ENCODE data around the gene CAMK2B. TPM values are rescaled to one million over a fixed set of nuclear protein-coding genes. Genes with fewer than 3 reads are reported as not detected.

The CAMK2B gene
- polyA plus RNA-seq, 2 of the 4 experiments (the other 2 are of a cell fraction), result 0.17 TPM; not detected in 1

GRCh38 chr7:44292420-44292817 is 33.0 kb downstream of the CAMK2B start:
- ATAC-seq (no peak), FAIRE-seq (no peak), DNase-seq (ENCODE audit: low read depth in 1 of 2, low spot score in 1 of 2) (no peak)
- Histone ChIP-seq H3K9me3 (no peaks in the 10 kb centered on the region), H3K4me1 (no peaks in the 10 kb centered on the region), H3K27ac (no peak overlapping the region), H3K4me2 (no peak overlapping the region), H3K4me3 (no peak overlapping the region)
- WGBS (ENCODE audit: missing lambda C conversion rate), result 6% methylated on average over 1 of the region's 1 CpG
- ChIA-PET CTCF (no interaction called here), POLR2A (no interaction called here)
- TF ChIP-seq, protein P1, sequence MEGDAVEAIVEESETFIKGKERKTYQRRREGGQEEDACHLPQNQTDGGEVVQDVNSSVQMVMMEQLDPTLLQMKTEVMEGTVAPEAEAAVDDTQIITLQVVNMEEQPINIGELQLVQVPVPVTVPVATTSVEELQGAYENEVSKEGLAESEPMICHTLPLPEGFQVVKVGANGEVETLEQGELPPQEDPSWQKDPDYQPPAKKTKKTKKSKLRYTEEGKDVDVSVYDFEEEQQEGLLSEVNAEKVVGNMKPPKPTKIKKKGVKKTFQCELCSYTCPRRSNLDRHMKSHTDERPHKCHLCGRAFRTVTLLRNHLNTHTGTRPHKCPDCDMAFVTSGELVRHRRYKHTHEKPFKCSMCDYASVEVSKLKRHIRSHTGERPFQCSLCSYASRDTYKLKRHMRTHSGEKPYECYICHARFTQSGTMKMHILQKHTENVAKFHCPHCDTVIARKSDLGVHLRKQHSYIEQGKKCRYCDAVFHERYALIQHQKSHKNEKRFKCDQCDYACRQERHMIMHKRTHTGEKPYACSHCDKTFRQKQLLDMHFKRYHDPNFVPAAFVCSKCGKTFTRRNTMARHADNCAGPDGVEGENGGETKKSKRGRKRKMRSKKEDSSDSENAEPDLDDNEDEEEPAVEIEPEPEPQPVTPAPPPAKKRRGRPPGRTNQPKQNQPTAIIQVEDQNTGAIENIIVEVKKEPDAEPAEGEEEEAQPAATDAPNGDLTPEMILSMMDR (IDR thresholded peaks at IDR 0.05), result no peak
- TF ChIP-seq BCL3 (IDR thresholded peaks at IDR 0.05) (no peak), CEBPB (IDR thresholded peaks at IDR 0.05) (no peak), HDAC2 (IDR thresholded peaks at IDR 0.05) (no peak), ZSCAN20 (CRISPR knock-in tag; IDR thresholded peaks at IDR 0.05) (no peak), GATA3 (IDR thresholded peaks at IDR 0.05; ENCODE audit: borderline replicate concordance) (no peak), FOXS1 (CRISPR knock-in tag; IDR thresholded peaks at IDR 0.05) (no peak)

DNA sequence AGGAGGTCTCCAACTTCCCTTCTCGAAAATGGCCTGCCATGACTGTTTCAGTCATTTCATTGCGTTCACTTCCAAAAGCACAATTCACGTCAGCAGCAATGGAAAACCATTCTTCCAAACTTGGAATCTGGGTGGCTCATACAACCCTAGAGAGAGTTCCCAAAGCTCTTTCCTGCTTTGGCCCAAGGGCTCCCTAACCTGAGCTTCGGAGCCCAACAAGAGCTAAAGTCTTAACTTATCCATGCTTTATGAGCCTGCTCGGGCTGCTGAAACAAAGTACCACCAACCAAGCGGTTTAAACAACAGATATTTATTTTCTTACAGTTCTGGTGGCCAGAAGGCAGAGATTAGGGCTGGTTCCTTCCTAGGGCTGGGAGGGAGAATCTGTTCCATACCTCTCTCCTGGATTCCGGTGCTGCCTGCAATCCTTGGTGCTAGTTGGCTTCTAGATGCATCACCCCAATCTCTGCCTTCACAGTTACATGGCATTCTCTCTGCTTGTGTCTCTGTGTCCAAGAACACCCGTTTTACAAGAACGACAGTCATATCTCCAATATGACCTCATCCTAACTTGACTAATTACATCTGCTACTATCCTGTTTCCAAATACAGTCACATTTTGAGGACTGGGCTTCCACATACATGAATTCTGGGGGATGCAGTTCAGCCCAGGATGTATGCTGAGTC is 33.5 kb downstream of the CAMK2B start:
- FAIRE-seq (no peak), ATAC-seq (no peak), DNase-seq (ENCODE audit: low read depth in 1 of 2, low spot score in 1 of 2) (no peak)
- TF ChIP-seq, protein P2, sequence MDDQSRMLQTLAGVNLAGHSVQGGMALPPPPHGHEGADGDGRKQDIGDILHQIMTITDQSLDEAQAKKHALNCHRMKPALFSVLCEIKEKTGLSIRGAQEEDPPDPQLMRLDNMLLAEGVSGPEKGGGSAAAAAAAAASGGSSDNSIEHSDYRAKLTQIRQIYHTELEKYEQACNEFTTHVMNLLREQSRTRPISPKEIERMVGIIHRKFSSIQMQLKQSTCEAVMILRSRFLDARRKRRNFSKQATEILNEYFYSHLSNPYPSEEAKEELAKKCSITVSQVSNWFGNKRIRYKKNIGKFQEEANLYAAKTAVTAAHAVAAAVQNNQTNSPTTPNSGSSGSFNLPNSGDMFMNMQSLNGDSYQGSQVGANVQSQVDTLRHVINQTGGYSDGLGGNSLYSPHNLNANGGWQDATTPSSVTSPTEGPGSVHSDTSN (IDR thresholded peaks at IDR 0.05), result no peak
- TF ChIP-seq JUN (IDR thresholded peaks at IDR 0.05) (no peak), POLR2A (IDR thresholded peaks at IDR 0.05; ENCODE audit: low read length) (no peak), ZSCAN20 (CRISPR knock-in tag; IDR thresholded peaks at IDR 0.05) (no peak), HES2 (IDR thresholded peaks at IDR 0.05) (no peak), CHD4 (IDR thresholded peaks at IDR 0.05; ENCODE audit: borderline replicate concordance) (no peak), FOXS1 (CRISPR knock-in tag; IDR thresholded peaks at IDR 0.05) (no peak), MAZ (IDR thresholded peaks at IDR 0.05; ENCODE audit: borderline replicate concordance, low read depth, low read length) (no peak), EHMT2 (IDR thresholded peaks at IDR 0.05; ENCODE audit: low read depth) (no peak), MAX (IDR thresholded peaks at IDR 0.05) (no peak), RARB (CRISPR knock-in tag; IDR thresholded peaks at IDR 0.05) (no peak)
- TF ChIP-seq, protein P3, sequence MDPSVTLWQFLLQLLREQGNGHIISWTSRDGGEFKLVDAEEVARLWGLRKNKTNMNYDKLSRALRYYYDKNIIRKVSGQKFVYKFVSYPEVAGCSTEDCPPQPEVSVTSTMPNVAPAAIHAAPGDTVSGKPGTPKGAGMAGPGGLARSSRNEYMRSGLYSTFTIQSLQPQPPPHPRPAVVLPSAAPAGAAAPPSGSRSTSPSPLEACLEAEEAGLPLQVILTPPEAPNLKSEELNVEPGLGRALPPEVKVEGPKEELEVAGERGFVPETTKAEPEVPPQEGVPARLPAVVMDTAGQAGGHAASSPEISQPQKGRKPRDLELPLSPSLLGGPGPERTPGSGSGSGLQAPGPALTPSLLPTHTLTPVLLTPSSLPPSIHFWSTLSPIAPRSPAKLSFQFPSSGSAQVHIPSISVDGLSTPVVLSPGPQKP (IDR thresholded peaks at IDR 0.05; ENCODE audit: low read depth, low read length), result no peak
- Histone ChIP-seq H3K9me3 (no peaks in the 10 kb centered on the region), H3K4me1 (no peaks in the 10 kb centered on the region), H3K4me3 (no peak overlapping the region), H3K4me2 (no peak overlapping the region), H3K27ac (no peak overlapping the region)
- WGBS (ENCODE audit: missing lambda C conversion rate), result 45% methylated on average over 9 of the region's 9 CpGs
- ChIA-PET POLR2A (no interaction called here), CTCF (no interaction called here)
